WTC11 (cell line): ENCODE results near the gene ADAM8. TPM values are rescaled to one million over a fixed set of nuclear protein-coding genes. Genes with fewer than 3 reads are reported as not detected.

Source experiments
- ATAC-seq: fragments of 200-7000 bp; cut with Tn5 transposase; 2 replicates; pipeline ENCODE4 v1.10.0; 2021; ENCODE audit warnings: mild to moderate bottlenecking, moderate library complexity
- CTCF ChIA-PET: fragments of 300-600 bp; sonication (Branson Sonifier 250); formaldehyde crosslinking; loops from one replicate; lab custom pipeline; 2021; ENCODE audit warnings: antibody characterized with exemption; lab: Charles Lee
- POLR2A ChIA-PET: fragments of 350-600 bp; sonication (Branson Sonifier 250); formaldehyde crosslinking; loops from one replicate; lab custom pipeline; 2021; ENCODE audit warnings: antibody characterized with exemption; lab: Charles Lee
- DNase-seq: peaks from one replicate; pipeline ENCODE4 v3.0.0; 2021; ENCODE audit warnings: low spot score
- H3K27ac Mint-ChIP-seq: 2 replicates; pipeline ENCODE4 v1.8.0; 2021; ENCODE audit warnings: mixed read lengths
- H3K27me3 Mint-ChIP-seq: 2 replicates; pipeline ENCODE4 v1.8.0; 2021; ENCODE audit warnings: low read depth, mild to moderate bottlenecking, moderate library complexity, mixed read lengths
- H3K36me3 Mint-ChIP-seq: 2 replicates; pipeline ENCODE4 v1.8.0; 2021; ENCODE audit warnings: mixed read lengths
- H3K4me1 Mint-ChIP-seq: 2 replicates; pipeline ENCODE4 v1.8.0; 2022; ENCODE audit warnings: mixed read lengths
- H3K4me3 Mint-ChIP-seq: 2 replicates; pipeline ENCODE4 v1.8.0; 2021; ENCODE audit warnings: mild to moderate bottlenecking, moderate library complexity, mixed read lengths
- H3K9me3 Mint-ChIP-seq: 2 replicates; pipeline ENCODE4 v1.8.0; 2021; ENCODE audit warnings: mixed read lengths
- CREB1 ChIP-seq: sonication (generic); formaldehyde crosslinking; IDR thresholded peaks from 2 replicates; pipeline ENCODE4 v1.8.0; 2023; ENCODE audit warnings: mild to moderate bottlenecking, missing genetic modification reagents
- E2F5 ChIP-seq: sonication (generic); formaldehyde crosslinking; IDR thresholded peaks from 2 replicates; pipeline ENCODE4 v1.8.1; 2022; ENCODE audit warnings: mild to moderate bottlenecking, moderate library complexity, missing genetic modification reagents
- FOXP4 ChIP-seq: sonication (generic); formaldehyde crosslinking; IDR thresholded peaks from 2 replicates; pipeline ENCODE4 v1.8.0; 2022; ENCODE audit warnings: mild to moderate bottlenecking, missing genetic modification reagents
- HMGA2 ChIP-seq: fragments of 250-450 bp; sonication (Bioruptor Pico); IDR thresholded peaks from 2 replicates; pipeline ENCODE4 v1.4.0; 2021; ENCODE audit warnings: mild to moderate bottlenecking, moderate library complexity
- JUN ChIP-seq: sonication (generic); formaldehyde crosslinking; IDR thresholded peaks from 2 replicates; pipeline ENCODE4 v1.8.0; 2023; ENCODE audit warnings: mild to moderate bottlenecking, missing genetic modification reagents
- MLX ChIP-seq: sonication (generic); formaldehyde crosslinking; IDR thresholded peaks from 2 replicates; pipeline ENCODE4 v1.8.1; 2023; ENCODE audit warnings: mild to moderate bottlenecking, missing genetic modification reagents, moderate library complexity
- NFATC4 ChIP-seq: fragments of 250-450 bp; sonication (Bioruptor Pico); IDR thresholded peaks from 2 replicates; pipeline ENCODE4 v1.9.0; 2021; ENCODE audit warnings: mild to moderate bottlenecking
- PREB ChIP-seq: sonication (generic); formaldehyde crosslinking; IDR thresholded peaks from 2 replicates; pipeline ENCODE4 v1.8.1; 2022; ENCODE audit warnings: mild to moderate bottlenecking, missing genetic modification reagents, moderate library complexity, borderline replicate concordance
- SOX15 ChIP-seq: fragments of 250-450 bp; sonication (Bioruptor Pico); IDR thresholded peaks from 2 replicates; pipeline ENCODE4 v1.9.0; 2021; ENCODE audit warnings: mild to moderate bottlenecking
- TCF7 ChIP-seq: sonication (generic); formaldehyde crosslinking; IDR thresholded peaks from 2 replicates; pipeline ENCODE4 v1.8.0; 2022; ENCODE audit warnings: mild to moderate bottlenecking, low read depth, missing genetic modification reagents, moderate library complexity
- TEAD1 ChIP-seq: sonication (generic); formaldehyde crosslinking; IDR thresholded peaks from 2 replicates; pipeline ENCODE4 v1.8.0; 2022; ENCODE audit warnings: mild to moderate bottlenecking, missing genetic modification reagents
- ZBTB43 ChIP-seq: sonication (generic); formaldehyde crosslinking; IDR thresholded peaks from 2 replicates; pipeline ENCODE4 v1.8.1; 2023; ENCODE audit warnings: mild to moderate bottlenecking, missing genetic modification reagents
- total RNA-seq: library from RNA; stranded (reverse); gene quantifications from 3 replicates; pipeline ENCODE4 v1.2.3, GENCODE V29; 2021
- TF ChIP-seq, protein P1 (sequence below): sonication (generic); formaldehyde crosslinking; conservative IDR thresholded peaks from 2 replicates; pipeline ENCODE4 v1.8.1; 2022; ENCODE audit warnings: mild to moderate bottlenecking, missing genetic modification reagents
- TF ChIP-seq, protein P2 (sequence below): sonication (generic); formaldehyde crosslinking; IDR thresholded peaks from 2 replicates; pipeline ENCODE4 v1.8.1; 2023; ENCODE audit warnings: mild to moderate bottlenecking, moderate library complexity, missing genetic modification reagents
- TF ChIP-seq, protein P3 (sequence below): sonication (generic); formaldehyde crosslinking; IDR thresholded peaks from 2 replicates; pipeline ENCODE4 v1.8.0; 2022; ENCODE audit warnings: mild to moderate bottlenecking, missing genetic modification reagents
- TF ChIP-seq, protein P4 (sequence below): sonication (generic); formaldehyde crosslinking; IDR thresholded peaks from 2 replicates; pipeline ENCODE4 v1.8.0; 2023; ENCODE audit warnings: mild to moderate bottlenecking, missing genetic modification reagents
- TF ChIP-seq, protein P5 (sequence below): sonication (generic); formaldehyde crosslinking; IDR thresholded peaks from 2 replicates; pipeline ENCODE4 v1.8.1; 2022; ENCODE audit warnings: low read depth, missing genetic modification reagents, borderline replicate concordance

The ADAM8 gene
- total RNA-seq, 1 experiment from 2014 or later: 7.2 TPM

DNA sequence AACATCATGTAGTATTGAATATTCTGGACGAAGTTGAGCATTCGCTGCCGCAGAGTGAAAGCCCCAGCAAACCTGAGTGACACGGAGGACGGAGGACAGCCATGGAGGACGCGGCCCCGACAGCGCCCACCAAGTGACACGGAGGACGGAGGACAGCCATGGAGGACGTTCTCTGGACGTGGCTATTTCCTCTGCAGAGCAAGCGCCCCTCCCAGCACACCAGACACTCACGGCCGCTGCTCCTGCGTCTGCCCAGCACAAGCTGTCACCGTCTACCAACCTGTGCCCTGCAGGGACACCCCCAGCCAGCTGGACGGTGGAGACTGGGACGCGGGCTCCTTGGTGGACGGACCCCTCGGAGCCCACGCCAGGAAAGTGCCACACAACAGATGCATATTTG, 7.3 kb upstream of the ADAM8 start:
- ChIA-PET POLR2A (no interaction called here), CTCF (no interaction called here)
- H3K36me3 Mint-ChIP-seq: peaks cover 41% of the 10 kb centered on the region
- no peaks in the 10 kb centered on the region for H3K9me3 Mint-ChIP-seq
- ATAC-seq (no peak), DNase-seq (no peak)
- H3K27me3 Mint-ChIP-seq: no peaks in the 10 kb centered on the region
- no peaks in the 10 kb centered on the region for H3K4me1 Mint-ChIP-seq
- no peak overlapping the region for H3K27ac Mint-ChIP-seq
- TF ChIP-seq PREB (CRISPR knock-in tag) (no peak), MLX (CRISPR knock-in tag) (no peak), FOXP4 (CRISPR knock-in tag) (no peak), NFATC4 (CRISPR knock-in tag) (no peak), SOX15 (CRISPR knock-in tag) (no peak), TEAD1 (CRISPR knock-in tag) (no peak), JUN (CRISPR knock-in tag) (no peak), CREB1 (CRISPR knock-in tag) (no peak), ZBTB43 (CRISPR knock-in tag) (no peak), E2F5 (CRISPR knock-in tag) (no peak), TCF7 (no peak), HMGA2 (CRISPR knock-in tag) (no peak)
- TF ChIP-seq, protein P1, sequence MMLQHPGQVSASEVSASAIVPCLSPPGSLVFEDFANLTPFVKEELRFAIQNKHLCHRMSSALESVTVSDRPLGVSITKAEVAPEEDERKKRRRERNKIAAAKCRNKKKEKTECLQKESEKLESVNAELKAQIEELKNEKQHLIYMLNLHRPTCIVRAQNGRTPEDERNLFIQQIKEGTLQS (CRISPR knock-in tag): no peak
- TF ChIP-seq, protein P2, sequence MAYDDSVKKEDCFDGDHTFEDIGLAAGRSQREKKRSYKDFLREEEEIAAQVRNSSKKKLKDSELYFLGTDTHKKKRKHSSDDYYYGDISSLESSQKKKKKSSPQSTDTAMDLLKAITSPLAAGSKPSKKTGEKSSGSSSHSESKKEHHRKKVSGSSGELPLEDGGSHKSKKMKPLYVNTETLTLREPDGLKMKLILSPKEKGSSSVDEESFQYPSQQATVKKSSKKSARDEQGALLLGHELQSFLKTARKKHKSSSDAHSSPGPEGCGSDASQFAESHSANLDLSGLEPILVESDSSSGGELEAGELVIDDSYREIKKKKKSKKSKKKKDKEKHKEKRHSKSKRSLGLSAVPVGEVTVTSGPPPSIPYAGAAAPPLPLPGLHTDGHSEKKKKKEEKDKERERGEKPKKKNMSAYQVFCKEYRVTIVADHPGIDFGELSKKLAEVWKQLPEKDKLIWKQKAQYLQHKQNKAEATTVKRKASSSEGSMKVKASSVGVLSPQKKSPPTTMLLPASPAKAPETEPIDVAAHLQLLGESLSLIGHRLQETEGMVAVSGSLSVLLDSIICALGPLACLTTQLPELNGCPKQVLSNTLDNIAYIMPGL (CRISPR knock-in tag): no peak
- TF ChIP-seq, protein P3, sequence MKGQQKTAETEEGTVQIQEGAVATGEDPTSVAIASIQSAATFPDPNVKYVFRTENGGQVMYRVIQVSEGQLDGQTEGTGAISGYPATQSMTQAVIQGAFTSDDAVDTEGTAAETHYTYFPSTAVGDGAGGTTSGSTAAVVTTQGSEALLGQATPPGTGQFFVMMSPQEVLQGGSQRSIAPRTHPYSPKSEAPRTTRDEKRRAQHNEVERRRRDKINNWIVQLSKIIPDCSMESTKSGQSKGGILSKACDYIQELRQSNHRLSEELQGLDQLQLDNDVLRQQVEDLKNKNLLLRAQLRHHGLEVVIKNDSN: no peak
- TF ChIP-seq, protein P4, sequence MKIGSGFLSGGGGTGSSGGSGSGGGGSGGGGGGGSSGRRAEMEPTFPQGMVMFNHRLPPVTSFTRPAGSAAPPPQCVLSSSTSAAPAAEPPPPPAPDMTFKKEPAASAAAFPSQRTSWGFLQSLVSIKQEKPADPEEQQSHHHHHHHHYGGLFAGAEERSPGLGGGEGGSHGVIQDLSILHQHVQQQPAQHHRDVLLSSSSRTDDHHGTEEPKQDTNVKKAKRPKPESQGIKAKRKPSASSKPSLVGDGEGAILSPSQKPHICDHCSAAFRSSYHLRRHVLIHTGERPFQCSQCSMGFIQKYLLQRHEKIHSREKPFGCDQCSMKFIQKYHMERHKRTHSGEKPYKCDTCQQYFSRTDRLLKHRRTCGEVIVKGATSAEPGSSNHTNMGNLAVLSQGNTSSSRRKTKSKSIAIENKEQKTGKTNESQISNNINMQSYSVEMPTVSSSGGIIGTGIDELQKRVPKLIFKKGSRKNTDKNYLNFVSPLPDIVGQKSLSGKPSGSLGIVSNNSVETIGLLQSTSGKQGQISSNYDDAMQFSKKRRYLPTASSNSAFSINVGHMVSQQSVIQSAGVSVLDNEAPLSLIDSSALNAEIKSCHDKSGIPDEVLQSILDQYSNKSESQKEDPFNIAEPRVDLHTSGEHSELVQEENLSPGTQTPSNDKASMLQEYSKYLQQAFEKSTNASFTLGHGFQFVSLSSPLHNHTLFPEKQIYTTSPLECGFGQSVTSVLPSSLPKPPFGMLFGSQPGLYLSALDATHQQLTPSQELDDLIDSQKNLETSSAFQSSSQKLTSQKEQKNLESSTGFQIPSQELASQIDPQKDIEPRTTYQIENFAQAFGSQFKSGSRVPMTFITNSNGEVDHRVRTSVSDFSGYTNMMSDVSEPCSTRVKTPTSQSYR (CRISPR knock-in tag): no peak
- TF ChIP-seq, protein P5, sequence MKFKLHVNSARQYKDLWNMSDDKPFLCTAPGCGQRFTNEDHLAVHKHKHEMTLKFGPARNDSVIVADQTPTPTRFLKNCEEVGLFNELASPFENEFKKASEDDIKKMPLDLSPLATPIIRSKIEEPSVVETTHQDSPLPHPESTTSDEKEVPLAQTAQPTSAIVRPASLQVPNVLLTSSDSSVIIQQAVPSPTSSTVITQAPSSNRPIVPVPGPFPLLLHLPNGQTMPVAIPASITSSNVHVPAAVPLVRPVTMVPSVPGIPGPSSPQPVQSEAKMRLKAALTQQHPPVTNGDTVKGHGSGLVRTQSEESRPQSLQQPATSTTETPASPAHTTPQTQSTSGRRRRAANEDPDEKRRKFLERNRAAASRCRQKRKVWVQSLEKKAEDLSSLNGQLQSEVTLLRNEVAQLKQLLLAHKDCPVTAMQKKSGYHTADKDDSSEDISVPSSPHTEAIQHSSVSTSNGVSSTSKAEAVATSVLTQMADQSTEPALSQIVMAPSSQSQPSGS (CRISPR knock-in tag): no peak
- H3K4me3 Mint-ChIP-seq: no peak overlapping the region
